ENCODE data around the gene FSTL5. TPM values are rescaled to one million over a fixed set of nuclear protein-coding genes. Genes with fewer than 3 reads are reported as not detected.

FSTL5 gene
- total RNA-seq, 1 experiment from 2014 or later, result not detected

DNA sequence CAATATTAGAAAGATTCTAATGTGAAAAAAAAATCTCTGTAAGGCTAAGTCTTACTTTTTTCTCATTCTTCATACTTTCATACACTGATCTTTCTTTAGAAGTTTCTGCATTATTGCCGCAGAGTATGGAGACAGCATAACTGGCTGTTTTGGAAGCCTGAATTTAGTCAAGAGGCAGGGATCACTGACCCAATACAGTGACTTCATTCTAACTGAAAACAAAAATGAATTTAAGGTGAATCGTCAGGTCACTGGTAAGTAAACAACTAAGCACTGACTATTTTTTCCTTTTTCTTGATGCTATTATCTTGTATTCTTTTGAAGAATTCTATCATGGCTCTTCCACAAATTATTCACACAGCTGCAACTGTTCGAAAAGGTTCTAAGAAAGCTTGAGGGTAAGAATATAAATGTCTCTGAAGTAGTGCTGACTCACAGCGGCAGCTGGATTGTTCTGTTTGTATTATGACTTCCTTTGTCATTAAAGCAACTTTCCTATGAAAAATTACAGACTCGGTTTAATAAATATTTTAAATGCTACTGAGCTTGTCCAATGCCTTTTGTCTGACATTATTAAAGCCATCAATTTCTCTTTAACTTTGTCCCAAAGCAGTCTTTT lies 609.3 kb downstream of the FSTL5 start:
- DNase-seq, result no peak
- peaks cover 11 to 14% of the 10 kb centered on the region in 2 experiments for H3K4me1 Mint-ChIP-seq
- no peak overlapping the region for H3K9ac ChIP-seq (ENCODE audit: extremely low read depth, insufficient read length, low read length)
- H3K27ac Mint-ChIP-seq, result peak overlapping the region; percentile 11 to 51 (median 24); a peak in 2 of 7 replicates
- no peak overlapping the region for H3K56ac ChIP-seq (ENCODE audit: insufficient read length, low read depth, low read length)
- no peak overlapping the region for H3K4me2 ChIP-seq (ENCODE audit: insufficient read depth, insufficient read length, low read length)
- H3K36me3 Mint-ChIP-seq (ENCODE audit: insufficient read depth in 1 of 3, low read depth in 3 of 3), result no peaks in the 10 kb centered on the region
- H2BK120ac ChIP-seq (ENCODE audit: low read depth, low read length, poor library complexity, severe bottlenecking), result no peak overlapping the region
- H2AFZ ChIP-seq (ENCODE audit: low read length), result no peak overlapping the region
- no CpG with 5 or more reads among the region's 5 CpGs for WGBS (ENCODE audit: extremely low coverage, insufficient read length, low lambda C conversion rate)
- no peak overlapping the region for H2BK20ac ChIP-seq (ENCODE audit: low read depth, low read length, poor library complexity, severe bottlenecking)
- no peak overlapping the region for H2AK5ac ChIP-seq (ENCODE audit: insufficient read length, low read length)
- no peaks in the 10 kb centered on the region for H3K27me3 Mint-ChIP-seq (ENCODE audit: low read depth)
- no peaks in the 10 kb centered on the region for H3K23me2 ChIP-seq (ENCODE audit: insufficient read length, low read depth, low read length, poor library complexity, severe bottlenecking)
- H2BK15ac ChIP-seq (ENCODE audit: low read depth, low read length), result no peak overlapping the region
- no peak overlapping the region for H3K4me3 Mint-ChIP-seq
- no peaks in the 10 kb centered on the region for H3K9me3 ChIP-seq (ENCODE audit: control insufficient read depth, low read depth, low read length)
- H4K91ac ChIP-seq (ENCODE audit: insufficient read length, low read depth, low read length), result no peak overlapping the region
- H3K14ac ChIP-seq (ENCODE audit: insufficient read depth, low read length), result no peak overlapping the region
- H3K18ac ChIP-seq (ENCODE audit: insufficient read length, low read depth, low read length), result no peak overlapping the region
- H3K9me3 Mint-ChIP-seq, result 0 out of 5 replicates have a peak, but pooled peaks cover 0 to 2% of the 10 kb centered on the region in 2 experiments
- no peak overlapping the region for H2BK5ac ChIP-seq (ENCODE audit: insufficient read length, low read length)
- H3K27ac ChIP-seq (ENCODE audit: insufficient read length, low read depth, low read length), result no peak overlapping the region
- no peaks in the 10 kb centered on the region for H3K79me2 ChIP-seq (ENCODE audit: insufficient read depth, low read length)
- no peaks in the 10 kb centered on the region for H3K79me1 ChIP-seq (ENCODE audit: insufficient read depth, low read depth, low read length, poor library complexity, severe bottlenecking)
- no peaks in the 10 kb centered on the region for H3K27me3 ChIP-seq (ENCODE audit: insufficient read depth, low read length)
- no peak overlapping the region for H4K5ac ChIP-seq (ENCODE audit: insufficient read length, low read depth, low read length)
- no peaks in the 10 kb centered on the region for H3K4me1 ChIP-seq (ENCODE audit: insufficient read depth, low read length)
- no peak overlapping the region for H3T11ph ChIP-seq (ENCODE audit: low read length)
- no peak overlapping the region for H3K4ac ChIP-seq (ENCODE audit: low read depth, low read length)
- H4K8ac ChIP-seq (replicated peaks; ENCODE audit: insufficient read length, low read depth, low read length), result no peak overlapping the region
- TF ChIP-seq, protein P1, sequence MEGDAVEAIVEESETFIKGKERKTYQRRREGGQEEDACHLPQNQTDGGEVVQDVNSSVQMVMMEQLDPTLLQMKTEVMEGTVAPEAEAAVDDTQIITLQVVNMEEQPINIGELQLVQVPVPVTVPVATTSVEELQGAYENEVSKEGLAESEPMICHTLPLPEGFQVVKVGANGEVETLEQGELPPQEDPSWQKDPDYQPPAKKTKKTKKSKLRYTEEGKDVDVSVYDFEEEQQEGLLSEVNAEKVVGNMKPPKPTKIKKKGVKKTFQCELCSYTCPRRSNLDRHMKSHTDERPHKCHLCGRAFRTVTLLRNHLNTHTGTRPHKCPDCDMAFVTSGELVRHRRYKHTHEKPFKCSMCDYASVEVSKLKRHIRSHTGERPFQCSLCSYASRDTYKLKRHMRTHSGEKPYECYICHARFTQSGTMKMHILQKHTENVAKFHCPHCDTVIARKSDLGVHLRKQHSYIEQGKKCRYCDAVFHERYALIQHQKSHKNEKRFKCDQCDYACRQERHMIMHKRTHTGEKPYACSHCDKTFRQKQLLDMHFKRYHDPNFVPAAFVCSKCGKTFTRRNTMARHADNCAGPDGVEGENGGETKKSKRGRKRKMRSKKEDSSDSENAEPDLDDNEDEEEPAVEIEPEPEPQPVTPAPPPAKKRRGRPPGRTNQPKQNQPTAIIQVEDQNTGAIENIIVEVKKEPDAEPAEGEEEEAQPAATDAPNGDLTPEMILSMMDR (conservative IDR thresholded peaks at IDR 0.05), result no peak
- no peaks in the 10 kb centered on the region for H4K20me1 ChIP-seq (ENCODE audit: control insufficient read depth, insufficient read depth, insufficient read length)
- H3K23ac ChIP-seq (ENCODE audit: insufficient read length, low read depth, low read length), result no peak overlapping the region
- H2BK12ac ChIP-seq (ENCODE audit: insufficient read length, low read depth, low read length), result no peak overlapping the region

Data from H9 (cell line).